Measurements from ENCODE around the gene OR2T1. TPM values are rescaled to one million over a fixed set of nuclear protein-coding genes. Genes with fewer than 3 reads are reported as not detected.
"Not testable (repeated sequence)": the region's sequence is repeated elsewhere in the genome, so short reads cannot be mapped to it uniquely, and the experiment has no call there.

The OR2T1 gene
- total RNA-seq, 2 donors from 2014 or later: not detected

- not testable (repeated sequence) for ATAC-seq; H3K4me1 Mint-ChIP-seq (ENCODE audit: low read depth in 2 of 2); H3K27me3 Mint-ChIP-seq; DNase-seq (ENCODE audit: low spot score); H3K36me3 Mint-ChIP-seq; H3K9me3 Mint-ChIP-seq; H3K4me3 Mint-ChIP-seq; H3K27ac Mint-ChIP-seq
Measured at GRCh38 chr1:248448409-248449074, 45.7 kb downstream of the OR2T1 start.

GRCh38 chr1:248449821-248450465, 47.1 kb downstream of the OR2T1 start:
- ATAC-seq; H3K36me3 Mint-ChIP-seq; H3K4me1 Mint-ChIP-seq (ENCODE audit: low read depth in 2 of 2); H3K9me3 Mint-ChIP-seq; H3K27ac Mint-ChIP-seq; H3K27me3 Mint-ChIP-seq; H3K4me3 Mint-ChIP-seq; DNase-seq (ENCODE audit: low spot score): not testable (repeated sequence)

- H3K36me3 Mint-ChIP-seq; H3K27me3 Mint-ChIP-seq; H3K9me3 Mint-ChIP-seq; ATAC-seq; DNase-seq (ENCODE audit: low spot score); H3K4me3 Mint-ChIP-seq; H3K4me1 Mint-ChIP-seq (ENCODE audit: low read depth in 2 of 2); H3K27ac Mint-ChIP-seq: not testable (repeated sequence)
Measured at GRCh38 chr1:248450466-248451145, 47.8 kb downstream of the OR2T1 start.

GRCh38 chr1:248453619-248454018, 50.8 kb downstream of the OR2T1 start:
- DNase-seq (ENCODE audit: low spot score); H3K4me1 Mint-ChIP-seq (ENCODE audit: low read depth in 2 of 2); H3K9me3 Mint-ChIP-seq; H3K4me3 Mint-ChIP-seq; H3K36me3 Mint-ChIP-seq; H3K27me3 Mint-ChIP-seq; H3K27ac Mint-ChIP-seq: not testable (repeated sequence)
- ATAC-seq: peak in 1 of 2 donors; percentile 59

- H3K36me3 Mint-ChIP-seq, H3K9me3 Mint-ChIP-seq, H3K27ac Mint-ChIP-seq: not testable (repeated sequence)
Measured at GRCh38 chr1:248455045-248455444, 52.2 kb downstream of the OR2T1 start.

GRCh38 chr1:248456635-248457034, 53.8 kb downstream of the OR2T1 start:
- not testable (repeated sequence) for H3K9me3 Mint-ChIP-seq; H3K27ac Mint-ChIP-seq; ATAC-seq; DNase-seq (ENCODE audit: low spot score); H3K4me3 Mint-ChIP-seq; H3K4me1 Mint-ChIP-seq (ENCODE audit: low read depth in 2 of 2); H3K36me3 Mint-ChIP-seq; H3K27me3 Mint-ChIP-seq

More at GRCh38 chr1:248455045-248455444, 52.2 kb downstream of the OR2T1 start:
- not testable (repeated sequence) for H3K4me3 Mint-ChIP-seq; H3K4me1 Mint-ChIP-seq (ENCODE audit: low read depth in 2 of 2); H3K27me3 Mint-ChIP-seq; ATAC-seq; DNase-seq (ENCODE audit: low spot score)

Other genes with a start within 250 kb of the OR2T1 start
- gene OR2M2, start 228.2 kb upstream of the OR2T1 start, total RNA-seq: not detected
- gene OR2M3, start 205.8 kb upstream of the OR2T1 start, total RNA-seq: not detected
- not detected for gene OR2M4, start 171.6 kb upstream of the OR2T1 start, total RNA-seq
- not detected for gene OR2T33, start 125.1 kb upstream of the OR2T1 start, total RNA-seq
- not detected for gene OR2T12, start 99.6 kb upstream of the OR2T1 start, total RNA-seq
- not detected for gene OR2M7, start 78.5 kb upstream of the OR2T1 start, total RNA-seq
- gene OR14C36, start 54.3 kb upstream of the OR2T1 start, total RNA-seq: not detected
- not detected for gene OR2T4, start 41.4 kb upstream of the OR2T1 start, total RNA-seq
- gene OR2T6, start 27.3 kb upstream of the OR2T1 start, total RNA-seq: not detected
- gene OR2T2, start 42.6 kb downstream of the OR2T1 start, total RNA-seq: not detected
- under 1 TPM in 1 of 2 donors, not detected in 1; 0.47 TPM for gene OR2T3, start 70.3 kb downstream of the OR2T1 start, total RNA-seq
- gene OR2T5, start 85.5 kb downstream of the OR2T1 start, total RNA-seq: not detected
- not detected for gene OR2G6, start 105.0 kb downstream of the OR2T1 start, total RNA-seq
- gene OR2T29, start 159.7 kb downstream of the OR2T1 start, total RNA-seq: not detected
- not detected for gene OR2T34, start 171.7 kb downstream of the OR2T1 start, total RNA-seq
- not detected for gene OR2T10, start 194.7 kb downstream of the OR2T1 start, total RNA-seq
- not detected for gene OR2T11, start 232.0 kb downstream of the OR2T1 start, total RNA-seq
- not detected for gene OR2T35, start 242.2 kb downstream of the OR2T1 start, total RNA-seq

Data from natural killer cell treated with Interleukin-12 subunit alpha and Interleukin-12 subunit beta and Interleukin-15 and Interleukin-18, amount 100 ng/mL, for 72 hours (primary cell).